Fibroblast of lung (primary cell): ENCODE data around the gene GLYATL3. TPM values are rescaled to one million over a fixed set of nuclear protein-coding genes. Genes with fewer than 3 reads are reported as not detected.

Source experiments
- DNase-seq, 2 donors: peaks; one replicate each; pipeline versions ENCODE4 v3.0.0 to v3.0.0-alpha.2; 2010; ENCODE audit warnings: low read depth in 2 of 2
- H2AFZ ChIP-seq: 2 replicates; pipeline ENCODE4 v1.5.1; 2012; ENCODE audit warnings: low read length, control low read depth, inconsistent platforms
- H3K27ac ChIP-seq: 2 replicates; pipeline ENCODE4 v1.5.1; 2011; ENCODE audit warnings: low read length, control low read depth; ENCODE audit not compliant: insufficient read depth
- H3K27me3 ChIP-seq: 2 replicates; pipeline ENCODE4 v1.5.1; 2011; ENCODE audit warnings: mild to moderate bottlenecking, low read length; ENCODE audit not compliant: control insufficient read depth, insufficient read depth
- H3K36me3 ChIP-seq: 2 replicates; pipeline ENCODE4 v1.5.1; 2011; ENCODE audit warnings: low read length; ENCODE audit not compliant: control insufficient read depth, insufficient read depth
- H3K4me1 ChIP-seq: 2 replicates; pipeline ENCODE4 v1.5.1; 2011; ENCODE audit warnings: low read length; ENCODE audit not compliant: control insufficient read depth, insufficient read depth; ENCODE audit errors: extremely low read depth
- H3K4me2 ChIP-seq: 2 replicates; pipeline ENCODE4 v1.5.1; 2011; ENCODE audit warnings: low read length, control low read depth; ENCODE audit not compliant: insufficient read depth; ENCODE audit errors: extremely low read depth
- H3K4me3 ChIP-seq, 4 experiments: fragments of 200-600 bp in 1 of 4; sonication (generic) in 1 of 4; replicated peaks in 1 of 4; 2 replicates each; pipeline ENCODE4 v1.5.1; 2011 to 2016; ENCODE audit warnings: low read length in 4 of 4, low read depth in 3 of 4, mild to moderate bottlenecking in 3 of 4, control low read depth in 2 of 4, inconsistent platforms in 1 of 4, mixed read lengths in 1 of 4; ENCODE audit not compliant: insufficient read depth in 1 of 4; ENCODE audit errors: control extremely low read depth in 1 of 4
- H3K79me2 ChIP-seq: 2 replicates; pipeline ENCODE4 v1.5.1; 2012; ENCODE audit warnings: mild to moderate bottlenecking, low read length, inconsistent platforms; ENCODE audit not compliant: control insufficient read depth, insufficient read depth
- H3K9ac ChIP-seq: 2 replicates; pipeline ENCODE4 v1.5.1; 2011; ENCODE audit warnings: mild to moderate bottlenecking, low read length, control low read depth; ENCODE audit not compliant: insufficient read depth
- H3K9me3 ChIP-seq: 2 replicates; pipeline ENCODE4 v1.5.1; 2012; ENCODE audit warnings: low read depth, low read length; ENCODE audit not compliant: control insufficient read depth, insufficient read depth
- H4K20me1 ChIP-seq: 2 replicates; pipeline ENCODE4 v1.5.1; 2011; ENCODE audit warnings: low read length; ENCODE audit not compliant: control insufficient read depth, insufficient read depth; ENCODE audit errors: extremely low read depth
- CTCF ChIP-seq, 2 donors: IDR thresholded peaks in 1 of 2; conservative IDR thresholded peaks in 1 of 2; 1 replicate in 1 of 2; 2 replicates in 1 of 2; pipeline ENCODE4 v1.5.1; 2011 to 2012; ENCODE audit warnings: low read length in 2 of 2, control low read depth in 1 of 2, inconsistent platforms in 1 of 2, low read depth in 1 of 2, mild to moderate bottlenecking in 1 of 2
- EZH2 ChIP-seq: IDR thresholded peaks from 2 replicates; pipeline ENCODE4 v1.5.1; 2012; ENCODE audit warnings: low read length, control low read depth, mild to moderate bottlenecking; ENCODE audit errors: missing control alignments
- polyA plus RNA-seq, 2 donors: library from polyadenylated mRNA; depleted of rRNA in 1 of 2; stranded (reverse) in 1 of 2; unstranded in 1 of 2; fragments of >200 nt; gene quantifications; 2 replicates each; pipeline ENCODE4 v1.2.1, GENCODE V29; 2011 to 2012; ENCODE audit warnings: missing spikeins in 1 of 2
- total RNA-seq: library from RNA; depleted of rRNA; stranded (reverse); fragments of >200 nt; gene quantifications from 2 replicates; pipeline ENCODE4 v1.2.1, GENCODE V29; 2014

Gene GLYATL3
- total and polyA plus RNA-seq, 2 donors (not counting 1 experiment from before 2014, with no cell fraction given), result not detected

- H3K4me1 ChIP-seq, result no peaks in the 10 kb centered on the region
- H2AFZ ChIP-seq, result no peak overlapping the region
- H3K4me2 ChIP-seq, result no peak overlapping the region
- H3K79me2 ChIP-seq, result no peaks in the 10 kb centered on the region
- no peaks in the 10 kb centered on the region for H4K20me1 ChIP-seq
- H3K9me3 ChIP-seq, result no peaks in the 10 kb centered on the region
- H3K9ac ChIP-seq, result no peak overlapping the region
- H3K4me3 ChIP-seq, result no peak overlapping the region
- H3K27ac ChIP-seq, result no peak overlapping the region
- no peak for TF ChIP-seq CTCF (conservative IDR thresholded peaks at IDR 0.05 in 1 of 2, IDR thresholded peaks at IDR 0.05 in 1 of 2; ENCODE audit: low read depth in 1 of 2, low read length in 2 of 2)
- TF ChIP-seq EZH2, result no peak
- no peaks in the 10 kb centered on the region for H3K27me3 ChIP-seq
- no peak for DNase-seq
- H3K36me3 ChIP-seq, result no peaks in the 10 kb centered on the region
These were observed 16.4 kb downstream of the GLYATL3 start for GRCh38 chr6:49516147-49516505.

GRCh38 chr6:49517919-49518318 lies 18.2 kb downstream of the GLYATL3 start:
- TF ChIP-seq CTCF (conservative IDR thresholded peaks at IDR 0.05 in 1 of 2, IDR thresholded peaks at IDR 0.05 in 1 of 2; ENCODE audit: low read depth in 1 of 2, low read length in 2 of 2), result no peak
- Histone ChIP-seq H3K9ac (no peak overlapping the region), H3K4me1 (no peaks in the 10 kb centered on the region), H3K9me3 (no peaks in the 10 kb centered on the region), H2AFZ (no peak overlapping the region), H4K20me1 (no peaks in the 10 kb centered on the region), H3K27me3 (no peaks in the 10 kb centered on the region), H3K36me3 (no peaks in the 10 kb centered on the region), H3K79me2 (no peaks in the 10 kb centered on the region), H3K4me3 (no peak overlapping the region), H3K27ac (no peak overlapping the region), H3K4me2 (no peak overlapping the region)
- no peak for DNase-seq

DNA sequence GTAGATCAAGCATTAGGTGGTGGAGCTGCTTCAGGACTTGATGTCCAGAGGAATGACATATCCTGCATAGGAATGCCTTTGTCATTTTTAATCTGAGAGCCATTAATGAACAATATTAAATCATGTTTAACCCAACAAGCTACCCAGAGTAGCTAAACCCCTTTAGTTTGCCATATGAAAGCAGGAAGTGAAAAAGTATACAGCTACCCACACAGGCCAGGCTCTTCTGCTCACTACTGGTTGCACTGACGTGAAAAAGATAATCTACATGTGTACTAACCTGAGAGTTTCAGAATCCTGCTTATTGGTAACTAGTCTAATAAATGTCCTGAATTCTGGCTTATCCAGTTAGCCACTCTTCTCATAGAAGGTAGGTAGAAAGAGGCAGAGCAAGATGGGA lies 19.9 kb downstream of the GLYATL3 start:
- H3K4me1 ChIP-seq, result no peaks in the 10 kb centered on the region
- H3K4me3 ChIP-seq, result no peak overlapping the region
- no peaks in the 10 kb centered on the region for H3K27me3 ChIP-seq
- H3K9ac ChIP-seq, result no peak overlapping the region
- no peaks in the 10 kb centered on the region for H3K36me3 ChIP-seq
- H3K4me2 ChIP-seq, result no peak overlapping the region
- TF ChIP-seq CTCF (conservative IDR thresholded peaks at IDR 0.05 in 1 of 2, IDR thresholded peaks at IDR 0.05 in 1 of 2; ENCODE audit: low read depth in 1 of 2, low read length in 2 of 2) (no peak), EZH2 (no peak)
- no peak overlapping the region for H3K27ac ChIP-seq
- no peaks in the 10 kb centered on the region for H3K79me2 ChIP-seq
- no peaks in the 10 kb centered on the region for H3K9me3 ChIP-seq
- no peaks in the 10 kb centered on the region for H4K20me1 ChIP-seq
- no peak overlapping the region for H2AFZ ChIP-seq
- DNase-seq, result no peak
